HG02943 (cell line): ENCODE measurements around the gene CYTH3.

Experiments
- ATAC-seq: cut with Tn5 transposase; IDR thresholded peaks from one replicate; pipeline ENCODE4 v1.9.1; 2021; ENCODE audit warnings: mild to moderate bottlenecking, low read depth, moderate library complexity; ENCODE audit not compliant: unreplicated experiment

The CYTH3 gene

DNA sequence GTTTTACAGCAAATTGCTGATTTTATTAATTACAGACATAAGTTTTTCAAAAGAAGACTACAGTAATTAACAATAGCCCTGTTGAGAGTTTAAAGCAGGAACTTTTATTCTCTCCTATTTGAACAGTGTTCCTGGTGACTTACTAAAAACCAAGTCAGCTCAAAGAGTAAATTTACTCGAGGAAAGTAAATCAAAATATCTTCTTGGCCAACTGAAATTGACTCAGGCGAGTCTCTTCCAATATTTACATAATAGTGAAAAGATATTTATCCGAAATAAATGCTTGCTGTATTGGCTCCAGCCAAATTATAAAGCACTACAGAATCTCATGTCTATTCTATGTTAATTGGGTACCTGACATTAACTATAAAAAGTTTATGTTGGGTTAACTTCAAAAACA lies 13.2 kb downstream of the CYTH3 start:
- ATAC-seq = no peak

GRCh38 chr7:6258440-6259182 lies 13.8 kb downstream of the CYTH3 start:
- no peak for ATAC-seq

- ATAC-seq = no peak
Measured at GRCh38 chr7:6257675-6258074, 14.7 kb downstream of the CYTH3 start.

GRCh38 chr7:6256677-6257535 lies 15.5 kb downstream of the CYTH3 start:
- no peak for ATAC-seq

- no peak for ATAC-seq
Measured at GRCh38 chr7:6256109-6256483, 16.3 kb downstream of the CYTH3 start.

DNA sequence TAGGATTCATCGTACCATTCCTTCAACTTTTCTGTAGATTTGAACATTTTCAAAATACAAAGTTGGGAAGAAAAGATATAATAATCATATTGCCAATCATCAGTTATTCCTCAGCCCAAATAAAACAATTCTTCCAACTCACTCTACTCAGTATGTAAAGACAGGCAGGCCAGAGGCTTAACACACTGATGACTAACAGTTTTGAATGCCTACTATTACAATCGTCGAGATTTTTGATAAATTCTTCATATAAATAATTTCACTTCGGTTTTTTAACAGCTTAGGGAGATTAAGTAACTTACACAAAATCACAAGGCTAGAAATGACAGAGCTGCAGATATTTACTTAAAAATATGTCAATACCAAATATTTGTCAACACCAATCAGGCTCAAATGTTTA lies 17.6 kb downstream of the CYTH3 start:
- ATAC-seq = no peak

DNA sequence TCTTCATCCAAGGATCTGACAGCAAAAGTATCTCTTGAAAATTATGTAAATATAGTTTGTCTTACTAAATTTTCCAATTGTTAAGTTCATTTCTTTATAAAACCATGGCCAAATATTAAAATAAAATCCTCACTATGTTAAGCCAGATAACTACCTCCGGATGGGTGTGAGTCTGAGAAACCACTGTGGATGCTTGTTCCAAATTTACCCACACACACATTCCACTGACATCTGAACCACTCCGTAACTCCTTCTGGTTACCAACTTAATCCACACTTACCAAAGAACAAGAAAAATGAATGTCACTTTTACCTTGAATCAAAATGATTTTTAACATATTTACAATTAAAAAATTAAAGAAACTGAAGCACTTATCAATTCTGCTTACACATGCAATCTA lies 19.7 kb downstream of the CYTH3 start:
- no peak for ATAC-seq

GRCh38 chr7:6252341-6252746 lies 20.1 kb downstream of the CYTH3 start:
- no peak for ATAC-seq

DNA sequence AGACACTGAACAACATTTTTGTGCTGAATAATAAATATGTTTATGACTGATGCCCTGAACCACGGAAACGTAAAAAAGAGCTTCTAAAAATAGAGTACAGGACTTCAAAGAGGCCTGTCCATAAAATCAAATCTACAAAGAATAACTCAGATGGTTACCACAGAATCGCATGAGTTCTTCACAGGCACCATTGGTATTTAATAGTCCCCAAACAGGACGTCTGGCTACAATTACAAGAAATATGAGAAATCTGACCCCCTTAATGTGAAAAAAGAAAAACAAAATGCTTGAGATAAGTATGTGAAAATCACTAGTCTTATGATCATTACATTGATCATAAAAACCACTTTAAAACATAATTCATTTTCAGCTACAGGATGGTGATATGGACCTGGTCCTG lies 20.8 kb downstream of the CYTH3 start:
- no peak for ATAC-seq

GRCh38 chr7:6250364-6250833 lies 22.0 kb downstream of the CYTH3 start:
- ATAC-seq = no peak

DNA sequence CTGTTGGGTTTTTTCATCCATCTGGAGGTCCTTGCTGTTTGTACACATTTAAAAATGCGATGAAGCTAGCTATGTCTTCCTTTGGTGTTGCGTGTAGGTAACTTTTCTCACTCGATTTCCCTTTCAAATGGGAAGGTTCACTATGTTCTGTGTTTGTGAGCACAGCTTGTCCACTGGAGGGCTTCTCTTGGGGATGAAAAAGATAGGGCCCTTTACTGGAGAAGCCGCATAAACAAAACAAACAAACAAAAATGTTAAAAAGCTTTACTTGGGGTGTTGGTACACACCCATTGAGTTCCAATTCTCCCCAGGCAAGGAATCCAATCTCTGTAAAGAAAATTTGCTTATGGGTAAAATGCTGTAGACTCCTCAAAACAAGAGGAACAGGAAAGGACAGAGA lies 23.4 kb downstream of the CYTH3 start:
- no peak for ATAC-seq

- ATAC-seq = no peak
Measured at GRCh38 chr7:6248581-6248980, 23.8 kb downstream of the CYTH3 start.

DNA sequence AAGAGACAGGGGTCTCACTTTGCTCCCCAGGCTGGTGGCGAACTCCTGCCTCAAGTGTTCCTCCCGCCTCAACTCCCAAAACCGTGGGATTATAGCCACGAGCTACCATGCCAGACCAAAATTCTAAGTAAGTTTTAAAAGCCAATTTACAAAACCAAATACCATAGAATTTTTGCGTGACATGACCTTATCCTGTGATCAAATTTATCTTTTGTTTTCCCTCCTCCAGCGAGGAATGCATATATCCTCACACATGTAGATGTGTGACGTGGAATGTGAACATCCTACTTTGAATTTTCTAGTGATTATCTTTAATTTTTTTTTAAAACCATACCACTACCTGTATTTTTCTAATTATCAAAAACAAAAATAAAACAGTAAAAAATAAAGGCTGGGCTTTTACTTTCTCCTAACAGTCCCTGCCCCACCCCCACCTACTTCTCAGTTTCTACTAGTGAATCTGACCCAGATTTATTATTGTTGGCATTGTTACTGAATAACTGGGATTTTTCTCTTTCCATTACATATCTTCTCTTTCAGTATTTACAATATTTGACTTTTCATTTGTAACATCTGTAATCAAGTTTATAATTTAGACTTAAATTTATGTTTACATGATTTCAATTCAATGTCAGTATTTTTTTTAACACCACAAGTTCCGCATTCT lies 26.0 kb downstream of the CYTH3 start:
- no peak for ATAC-seq

GRCh38 chr7:6244021-6244420 lies 28.4 kb downstream of the CYTH3 start:
- no peak for ATAC-seq

- ATAC-seq = no peak
Measured at GRCh38 chr7:6243168-6243567, 29.3 kb downstream of the CYTH3 start.

- ATAC-seq = no peak
Measured at GRCh38 chr7:6242561-6242960, 29.9 kb downstream of the CYTH3 start.

- no peak for ATAC-seq
Measured at GRCh38 chr7:6241607-6241973, 30.8 kb downstream of the CYTH3 start.

DNA sequence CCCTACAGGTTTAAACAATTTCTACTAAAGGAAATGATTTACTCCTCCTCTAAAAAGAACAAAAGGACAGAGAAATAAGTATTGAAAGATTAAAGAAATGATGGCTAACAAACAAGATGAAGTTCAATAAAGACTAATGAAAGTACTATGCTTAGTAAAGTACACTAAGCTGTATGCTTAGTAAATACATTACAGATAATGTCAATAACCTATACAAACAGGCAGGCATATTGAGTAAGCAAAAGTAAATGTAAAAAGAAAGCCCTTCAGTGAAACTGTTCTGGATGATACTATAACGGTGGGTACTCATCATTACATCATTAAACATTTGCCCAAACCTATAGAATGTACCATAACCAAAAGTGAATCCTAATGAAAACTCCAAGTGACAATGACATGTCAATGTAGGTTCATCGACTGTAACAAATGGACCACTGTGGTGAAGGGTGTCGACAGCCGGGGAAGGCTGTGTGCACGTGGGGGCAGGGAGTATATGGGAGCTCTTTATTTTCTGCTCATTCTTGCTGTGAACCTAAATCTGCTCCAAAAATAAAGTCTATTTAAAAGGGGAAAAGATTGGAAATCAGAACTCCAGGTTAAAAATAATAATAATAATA lies 34.0 kb downstream of the CYTH3 start:
- no peak for ATAC-seq

DNA sequence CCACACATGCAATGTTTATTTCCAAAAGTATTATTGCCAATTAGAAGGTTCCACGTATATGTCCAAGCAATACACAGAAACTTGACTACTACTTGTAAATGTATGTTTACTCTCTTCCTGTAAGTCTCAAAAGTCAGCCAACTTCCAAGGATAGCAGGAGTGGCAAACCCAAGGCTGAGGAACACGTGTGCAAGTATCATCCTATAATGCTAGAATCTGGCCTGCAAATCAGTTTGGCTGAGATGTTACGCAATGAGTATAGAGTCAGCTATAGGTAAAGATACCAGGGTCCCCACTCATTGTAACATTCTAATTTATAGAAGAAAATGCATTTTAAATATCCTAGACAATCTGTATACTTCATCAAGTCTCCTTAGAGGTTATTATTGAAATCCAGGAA lies 34.7 kb downstream of the CYTH3 start:
- no peak for ATAC-seq

DNA sequence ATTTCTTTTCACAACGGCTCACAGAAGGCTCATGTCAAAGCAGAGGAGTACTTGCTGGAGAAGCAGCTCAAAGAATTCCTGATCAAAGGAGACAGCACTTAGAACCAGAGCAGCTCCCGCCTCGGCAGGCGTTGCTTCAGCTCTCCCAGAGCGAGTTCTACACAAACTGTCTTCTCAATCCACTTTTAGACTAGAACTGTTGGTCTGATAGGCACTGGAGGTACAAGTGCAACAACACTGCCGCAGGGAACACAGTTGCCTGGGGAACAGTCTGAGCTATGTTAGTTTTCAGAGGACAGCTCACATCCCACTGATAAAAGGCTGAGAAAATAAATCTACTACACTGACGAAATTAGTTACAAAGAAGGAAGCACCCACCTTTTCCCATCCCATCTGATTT lies 35.4 kb downstream of the CYTH3 start:
- no peak for ATAC-seq
